Panc1 (cell line): Measurements from ENCODE around the gene CAPS. TPM values are rescaled to one million over a fixed set of nuclear protein-coding genes. Genes with fewer than 3 reads are reported as not detected.
"Not testable (repeated sequence)": the region's sequence is repeated elsewhere in the genome, so short reads cannot be mapped to it uniquely, and the experiment has no call there.

ENCODE experiments used
- ATAC-seq: fragments of 200-7000 bp; cut with Tn5 transposase; 2 replicates; pipeline ENCODE4 v1.9.1; 2020; ENCODE audit warnings: mild to moderate bottlenecking, moderate library complexity
- BruUV-seq: library from RNA; stranded (reverse); fragments of 400-500 nt; replicated peaks from 2 replicates; lab custom pipeline; 2021; lab: Mats Ljungman, UMichigan
- CTCF ChIA-PET: fragments of 300-600 bp; sonication (Branson Sonifier 250); formaldehyde crosslinking; loops from one replicate; lab custom pipeline; 2022; ENCODE audit warnings: antibody characterized with exemption; lab: Charles Lee
- POLR2A ChIA-PET: fragments of 300-600 bp; sonication (Branson Sonifier 250); formaldehyde crosslinking; loops from one replicate; lab custom pipeline; 2022; ENCODE audit warnings: antibody characterized with exemption; lab: Charles Lee
- DNase-seq: peaks from one replicate; pipeline ENCODE4 v3.0.0-alpha.2; 2010; ENCODE audit warnings: low read depth, low spot score
- H3K27ac ChIP-seq: 2 replicates; pipeline ENCODE4 v1.5.1; 2011; ENCODE audit warnings: mild to moderate bottlenecking, low read length, inconsistent platforms
- H3K27me3 ChIP-seq: fragments of 200-500 bp; sonication (Bioruptor generic); 2 replicates; pipeline ENCODE4 v1.6.0; 2014; ENCODE audit warnings: low read length, inconsistent platforms; ENCODE audit not compliant: control insufficient read depth, insufficient read depth
- H3K36me3 ChIP-seq: fragments of 200-500 bp; sonication (Bioruptor generic); 2 replicates; pipeline ENCODE4 v1.5.1; 2014; ENCODE audit warnings: inconsistent platforms, mild to moderate bottlenecking, low read length, moderate library complexity; ENCODE audit not compliant: control insufficient read depth, insufficient read depth
- H3K4me1 ChIP-seq: 2 replicates; pipeline ENCODE4 v1.5.1; 2011; ENCODE audit warnings: inconsistent platforms, mild to moderate bottlenecking, low read length, moderate library complexity; ENCODE audit not compliant: control insufficient read depth, insufficient read depth
- H3K4me3 ChIP-seq, 2 experiments: 2 replicates each; pipeline ENCODE4 v1.5.1; 2011 to 2012; ENCODE audit warnings: low read depth in 2 of 2, low read length in 2 of 2, mild to moderate bottlenecking in 2 of 2, inconsistent platforms in 1 of 2, moderate library complexity in 1 of 2
- H3K9me3 ChIP-seq: fragments of 200-500 bp; sonication (Bioruptor generic); 2 replicates; pipeline ENCODE4 v1.5.1; 2014; ENCODE audit warnings: low read depth, mild to moderate bottlenecking, inconsistent platforms, low read length, moderate library complexity; ENCODE audit not compliant: control insufficient read depth, insufficient read depth
- POLR2AphosphoS5 ChIP-seq: IDR thresholded peaks from 2 replicates; pipeline ENCODE4 v1.6.1; 2012; ENCODE audit warnings: mild to moderate bottlenecking, low read depth, low read length, moderate library complexity
- SIN3A ChIP-seq: IDR thresholded peaks from 2 replicates; pipeline ENCODE4 v1.6.1; 2012; ENCODE audit warnings: low read depth, mild to moderate bottlenecking, low read length, moderate library complexity, borderline replicate concordance; ENCODE audit not compliant: insufficient read depth
- TCF7L2 ChIP-seq: IDR thresholded peaks from 2 replicates; pipeline ENCODE4 v1.6.1; 2011; ENCODE audit warnings: mild to moderate bottlenecking, low read depth, low read length, inconsistent platforms
- in situ Hi-C: cut with HindIII; loops from 2 replicates; pipeline ENCODE4 v1.10.0; 2016; ENCODE audit warnings: low sequenced_read_pairs, low pct_unique_long_range_greater_than_20kb
- intact Hi-C: fragments of 100-400 bp; cut with micrococcal nuclease; formaldehyde crosslinking; loops from one replicate; pipeline ENCODE4 v1.10.0; 2022; ENCODE audit not compliant: unreplicated experiment
- total RNA-seq: library from RNA; stranded (reverse); gene quantifications from one replicate; pipeline ENCODE4 v1.2.1, GENCODE V29; 2021; ENCODE audit not compliant: unreplicated experiment
- TF ChIP-seq, protein P1 (sequence below), 2 experiments: IDR thresholded peaks; 2 replicates each; pipeline ENCODE4 v1.6.1; 2011 to 2012; ENCODE audit warnings: low read depth in 2 of 2, control low read depth in 1 of 2, low read length in 1 of 2, mild to moderate bottlenecking in 1 of 2, moderate library complexity in 1 of 2; ENCODE audit not compliant: insufficient read depth in 1 of 2
- TF ChIP-seq, protein P2 (sequence below): fragments of 450-650 bp; IDR thresholded peaks from 2 replicates; pipeline ENCODE4 v1.5.1; 2017; ENCODE audit warnings: mild to moderate bottlenecking

The CAPS gene
- total RNA-seq, 1 experiment from 2014 or later: 9.2 TPM

DNA sequence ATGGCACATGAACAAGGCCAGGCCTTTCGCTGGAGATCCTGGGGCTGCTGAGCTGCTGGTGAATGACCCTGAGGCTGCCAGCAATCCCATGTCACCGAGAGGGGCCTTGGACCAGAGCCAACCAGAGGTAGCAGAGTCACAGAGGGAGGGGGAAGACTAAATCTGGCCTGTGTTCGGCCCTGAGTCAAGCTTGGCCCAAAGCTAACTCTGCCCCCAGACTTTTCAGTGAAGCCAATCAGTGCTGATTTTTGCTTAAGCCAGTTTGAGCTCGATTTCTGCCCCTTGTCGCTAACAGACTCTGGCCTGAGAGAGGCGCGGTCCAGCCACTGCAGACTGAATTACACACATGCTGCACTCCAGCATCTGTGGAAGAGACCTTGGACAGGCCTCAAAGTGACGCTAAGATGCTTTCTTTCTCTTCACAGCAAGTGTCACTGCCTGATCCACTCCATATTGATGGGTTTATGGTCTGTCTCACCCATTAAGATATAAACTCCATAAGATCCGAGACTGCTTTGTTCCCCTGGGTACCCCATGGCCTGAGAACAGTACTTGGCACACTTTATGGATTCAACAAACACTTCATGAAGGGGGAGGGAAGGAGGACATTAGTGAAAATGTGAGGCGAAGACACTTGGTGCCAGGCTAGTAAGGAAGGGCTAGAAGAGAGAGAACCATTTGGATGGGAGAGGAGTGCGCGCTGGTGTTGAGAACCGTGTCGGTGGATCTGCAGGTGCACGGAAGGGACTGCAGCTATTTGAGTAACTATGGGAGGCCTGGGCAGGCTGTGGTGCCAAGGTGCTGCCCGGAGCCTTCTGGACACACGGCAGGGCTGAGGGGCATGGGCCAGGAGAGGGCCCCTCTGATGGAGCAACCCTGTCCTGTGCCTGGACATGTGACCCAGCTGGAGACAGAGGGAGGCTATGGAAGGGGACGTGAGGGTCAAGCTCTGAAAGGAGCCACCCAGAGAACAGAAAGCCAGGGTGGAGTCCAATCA lies 46.2 kb downstream of the CAPS start:
- BruUV-seq: no TSS peak
- ATAC-seq: no peak
- Histone ChIP-seq H3K27me3 (no peaks in the 10 kb centered on the region), H3K4me1 (peaks cover 14% of the 10 kb centered on the region), H3K4me3 (no peak overlapping the region), H3K9me3 (no peaks in the 10 kb centered on the region), H3K27ac (no peak overlapping the region), H3K36me3 (no peaks in the 10 kb centered on the region)
- ChIA-PET CTCF (interaction anchor here (0.6 kb wide), 1 partner anchor 88 kb away, joined by 3 read pairs; no protein-coding TSS in a partner anchor), POLR2A (no interaction called here)
- TF ChIP-seq TCF7L2 (no peak), POLR2AphosphoS5 (no peak), SIN3A (no peak)
- TF ChIP-seq, protein P1, sequence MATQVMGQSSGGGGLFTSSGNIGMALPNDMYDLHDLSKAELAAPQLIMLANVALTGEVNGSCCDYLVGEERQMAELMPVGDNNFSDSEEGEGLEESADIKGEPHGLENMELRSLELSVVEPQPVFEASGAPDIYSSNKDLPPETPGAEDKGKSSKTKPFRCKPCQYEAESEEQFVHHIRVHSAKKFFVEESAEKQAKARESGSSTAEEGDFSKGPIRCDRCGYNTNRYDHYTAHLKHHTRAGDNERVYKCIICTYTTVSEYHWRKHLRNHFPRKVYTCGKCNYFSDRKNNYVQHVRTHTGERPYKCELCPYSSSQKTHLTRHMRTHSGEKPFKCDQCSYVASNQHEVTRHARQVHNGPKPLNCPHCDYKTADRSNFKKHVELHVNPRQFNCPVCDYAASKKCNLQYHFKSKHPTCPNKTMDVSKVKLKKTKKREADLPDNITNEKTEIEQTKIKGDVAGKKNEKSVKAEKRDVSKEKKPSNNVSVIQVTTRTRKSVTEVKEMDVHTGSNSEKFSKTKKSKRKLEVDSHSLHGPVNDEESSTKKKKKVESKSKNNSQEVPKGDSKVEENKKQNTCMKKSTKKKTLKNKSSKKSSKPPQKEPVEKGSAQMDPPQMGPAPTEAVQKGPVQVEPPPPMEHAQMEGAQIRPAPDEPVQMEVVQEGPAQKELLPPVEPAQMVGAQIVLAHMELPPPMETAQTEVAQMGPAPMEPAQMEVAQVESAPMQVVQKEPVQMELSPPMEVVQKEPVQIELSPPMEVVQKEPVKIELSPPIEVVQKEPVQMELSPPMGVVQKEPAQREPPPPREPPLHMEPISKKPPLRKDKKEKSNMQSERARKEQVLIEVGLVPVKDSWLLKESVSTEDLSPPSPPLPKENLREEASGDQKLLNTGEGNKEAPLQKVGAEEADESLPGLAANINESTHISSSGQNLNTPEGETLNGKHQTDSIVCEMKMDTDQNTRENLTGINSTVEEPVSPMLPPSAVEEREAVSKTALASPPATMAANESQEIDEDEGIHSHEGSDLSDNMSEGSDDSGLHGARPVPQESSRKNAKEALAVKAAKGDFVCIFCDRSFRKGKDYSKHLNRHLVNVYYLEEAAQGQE (IDR thresholded peaks at IDR 0.05; ENCODE audit: insufficient read depth in 1 of 2, low read depth in 2 of 2, low read length in 1 of 2): no peak
- TF ChIP-seq, protein P2, sequence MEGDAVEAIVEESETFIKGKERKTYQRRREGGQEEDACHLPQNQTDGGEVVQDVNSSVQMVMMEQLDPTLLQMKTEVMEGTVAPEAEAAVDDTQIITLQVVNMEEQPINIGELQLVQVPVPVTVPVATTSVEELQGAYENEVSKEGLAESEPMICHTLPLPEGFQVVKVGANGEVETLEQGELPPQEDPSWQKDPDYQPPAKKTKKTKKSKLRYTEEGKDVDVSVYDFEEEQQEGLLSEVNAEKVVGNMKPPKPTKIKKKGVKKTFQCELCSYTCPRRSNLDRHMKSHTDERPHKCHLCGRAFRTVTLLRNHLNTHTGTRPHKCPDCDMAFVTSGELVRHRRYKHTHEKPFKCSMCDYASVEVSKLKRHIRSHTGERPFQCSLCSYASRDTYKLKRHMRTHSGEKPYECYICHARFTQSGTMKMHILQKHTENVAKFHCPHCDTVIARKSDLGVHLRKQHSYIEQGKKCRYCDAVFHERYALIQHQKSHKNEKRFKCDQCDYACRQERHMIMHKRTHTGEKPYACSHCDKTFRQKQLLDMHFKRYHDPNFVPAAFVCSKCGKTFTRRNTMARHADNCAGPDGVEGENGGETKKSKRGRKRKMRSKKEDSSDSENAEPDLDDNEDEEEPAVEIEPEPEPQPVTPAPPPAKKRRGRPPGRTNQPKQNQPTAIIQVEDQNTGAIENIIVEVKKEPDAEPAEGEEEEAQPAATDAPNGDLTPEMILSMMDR: no peak
- in situ Hi-C loops: no loop called here
- intact Hi-C loops: no loop called here
- no peak for DNase-seq

DNA sequence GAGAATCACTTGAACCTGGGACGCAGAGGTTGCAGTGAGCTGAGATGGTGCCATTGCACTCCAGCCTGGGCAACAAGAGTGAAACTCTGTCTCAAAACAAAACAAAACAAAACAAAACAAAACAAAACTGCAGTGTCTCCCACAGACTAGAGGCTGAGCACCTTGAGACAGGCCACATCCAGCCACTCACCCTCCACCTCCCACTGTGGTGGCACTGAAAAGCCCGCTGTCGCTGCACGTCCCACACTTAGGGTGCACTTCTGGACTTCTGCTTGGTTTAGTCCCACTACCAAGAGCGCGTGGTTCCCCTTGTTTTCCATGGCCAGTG lies 47.6 kb downstream of the CAPS start:
- H3K9me3 ChIP-seq, POLR2A ChIA-PET, DNase-seq, H3K27ac ChIP-seq, in situ Hi-C loops, BruUV-seq, ATAC-seq, H3K4me1 ChIP-seq, intact Hi-C loops, H3K27me3 ChIP-seq, H3K4me3 ChIP-seq, H3K36me3 ChIP-seq: not testable (repeated sequence)
- CTCF ChIA-PET: interaction anchor here (0.6 kb wide), 1 partner anchor 65 kb away, joined by 3 read pairs; no protein-coding TSS in a partner anchor
